HK-2 (cell line): ENCODE data around the gene OR6K3.

Experiments used
- DNase-seq: peaks from one replicate; pipeline ENCODE4 v3.0.0-alpha.2; 2018; ENCODE audit not compliant: unreplicated experiment

OR6K3 gene

DNA sequence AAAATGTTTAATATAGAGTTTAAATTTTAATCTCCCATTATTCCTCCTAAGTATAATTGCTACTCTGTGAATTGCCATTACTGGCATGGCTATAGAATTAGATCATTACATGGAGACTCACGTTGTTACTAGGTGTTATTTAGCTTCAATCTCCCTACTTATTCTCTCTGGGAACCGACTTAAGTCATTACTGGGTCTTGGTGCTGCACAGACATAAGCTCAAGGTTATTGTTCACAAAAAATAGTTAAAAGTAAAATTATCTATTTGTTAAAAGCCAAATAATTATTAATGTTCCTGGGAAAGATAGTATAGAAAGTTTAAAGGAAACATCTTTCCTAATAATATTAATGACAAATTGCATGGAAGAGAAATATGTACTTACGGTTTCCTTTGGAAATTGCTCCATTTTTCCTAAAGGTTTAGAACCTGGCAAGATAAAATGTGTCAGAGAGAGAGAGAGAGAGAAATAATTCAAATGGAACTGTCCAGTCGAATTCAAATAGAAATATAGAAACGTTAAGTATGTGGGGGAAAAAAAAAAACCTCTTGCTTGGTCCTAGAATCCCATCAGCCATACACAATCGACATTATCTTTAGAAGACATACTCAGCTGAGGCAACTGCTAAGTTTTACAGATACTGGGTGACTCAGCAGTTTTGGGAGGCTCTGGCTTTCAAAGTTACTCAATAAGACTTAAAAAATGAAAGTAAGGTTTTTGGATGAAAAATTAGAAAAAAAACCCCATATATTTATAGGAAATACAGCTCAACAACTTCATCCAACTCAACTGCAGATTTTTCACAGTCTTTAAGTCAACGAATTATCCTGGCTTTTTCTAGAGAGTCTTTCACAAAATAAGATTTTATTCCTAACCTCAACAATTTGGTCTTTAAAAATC is 34.2 kb downstream of the OR6K3 start, which contains the start of gene SPTA1:
TSS of gene SPTA1 (minus strand) at position 605 of the 899 bp plus-strand sequence. CDS start at position 407, 198 bp downstream.
- DNase-seq: no peak

DNA sequence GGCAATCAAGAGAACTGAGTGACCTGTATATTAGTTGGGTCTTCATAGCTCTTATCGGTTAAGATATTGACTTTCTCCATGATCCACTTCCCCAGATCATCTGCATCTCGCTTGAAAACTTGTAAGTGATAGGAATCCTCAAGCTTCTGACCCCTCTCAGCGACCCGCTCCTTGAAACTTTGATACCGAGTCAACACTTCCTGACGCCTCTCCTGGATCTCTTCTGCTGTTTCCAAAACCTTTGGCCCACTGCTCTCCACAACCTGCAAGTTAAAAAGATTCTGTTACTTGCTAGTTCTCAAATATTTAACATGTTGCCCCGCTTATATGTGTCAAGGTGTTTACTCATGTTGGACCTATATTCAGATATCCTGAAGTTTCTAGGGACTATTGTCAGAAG is 35.4 kb downstream of the OR6K3 start:
- DNase-seq: no peak

DNA sequence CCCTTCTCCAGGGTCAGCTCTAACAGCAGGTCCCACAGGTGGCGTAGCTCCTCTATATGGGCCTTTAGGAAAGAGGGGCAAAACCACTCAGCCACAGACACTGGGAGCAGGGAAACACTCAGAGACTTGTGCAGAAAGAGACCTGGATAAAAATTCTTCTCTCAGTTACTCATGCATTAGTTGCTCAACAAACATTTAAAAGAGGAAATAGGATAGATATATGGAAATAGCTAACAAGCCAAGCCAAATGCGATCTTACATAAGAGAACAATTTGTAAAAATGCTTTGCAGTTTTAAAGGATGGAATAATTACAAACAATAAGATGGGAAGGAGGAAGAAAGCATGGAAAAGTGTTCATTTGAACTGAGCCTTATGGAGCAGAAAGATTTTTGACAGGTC is 38.9 kb downstream of the OR6K3 start:
- no peak for DNase-seq

GRCh38 chr1:158679289-158679688 is 41.2 kb downstream of the OR6K3 start:
- DNase-seq: no peak

- DNase-seq: no peak
These were observed 44.8 kb downstream of the OR6K3 start for GRCh38 chr1:158675563-158676323.

GRCh38 chr1:158674302-158674701 is 46.2 kb downstream of the OR6K3 start:
- DNase-seq: no peak
